22Rv1 (cell line): Measurements from ENCODE around the gene TMEM219.

ENCODE experiments used
- ZFX ChIP-seq: fragments of 450-650 bp; IDR thresholded peaks from 2 replicates; pipeline ENCODE4 v1.6.1; 2017; ENCODE audit warnings: antibody characterized with exemption, borderline replicate concordance
- TF ChIP-seq, protein P1 (sequence below): fragments of 450-650 bp; IDR thresholded peaks from 2 replicates; pipeline ENCODE4 v1.5.1; 2017; ENCODE audit warnings: mild to moderate bottlenecking

GRCh38 chr16:29922986-29923501, 38.8 kb upstream of the TMEM219 start:
- TF ChIP-seq, protein P1, sequence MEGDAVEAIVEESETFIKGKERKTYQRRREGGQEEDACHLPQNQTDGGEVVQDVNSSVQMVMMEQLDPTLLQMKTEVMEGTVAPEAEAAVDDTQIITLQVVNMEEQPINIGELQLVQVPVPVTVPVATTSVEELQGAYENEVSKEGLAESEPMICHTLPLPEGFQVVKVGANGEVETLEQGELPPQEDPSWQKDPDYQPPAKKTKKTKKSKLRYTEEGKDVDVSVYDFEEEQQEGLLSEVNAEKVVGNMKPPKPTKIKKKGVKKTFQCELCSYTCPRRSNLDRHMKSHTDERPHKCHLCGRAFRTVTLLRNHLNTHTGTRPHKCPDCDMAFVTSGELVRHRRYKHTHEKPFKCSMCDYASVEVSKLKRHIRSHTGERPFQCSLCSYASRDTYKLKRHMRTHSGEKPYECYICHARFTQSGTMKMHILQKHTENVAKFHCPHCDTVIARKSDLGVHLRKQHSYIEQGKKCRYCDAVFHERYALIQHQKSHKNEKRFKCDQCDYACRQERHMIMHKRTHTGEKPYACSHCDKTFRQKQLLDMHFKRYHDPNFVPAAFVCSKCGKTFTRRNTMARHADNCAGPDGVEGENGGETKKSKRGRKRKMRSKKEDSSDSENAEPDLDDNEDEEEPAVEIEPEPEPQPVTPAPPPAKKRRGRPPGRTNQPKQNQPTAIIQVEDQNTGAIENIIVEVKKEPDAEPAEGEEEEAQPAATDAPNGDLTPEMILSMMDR, result no peak
- no peak for TF ChIP-seq ZFX
